Upper lobe of right lung (tissue), 1 donor: ENCODE measurements around the gene UGCG. TPM values are rescaled to one million over a fixed set of nuclear protein-coding genes. Genes with fewer than 3 reads are reported as not detected.

Experiments
- ATAC-seq: fragments of 200-7000 bp; cut with Tn5 transposase; one replicate; pipeline ENCODE4 v1.9.1; 2020; ENCODE audit warnings: mild to moderate bottlenecking, moderate library complexity
- DNase-seq: peaks from one replicate; pipeline ENCODE4 v3.0.0-alpha.2; 2020
- H3K27ac ChIP-seq: fragments of 200-600 bp; one replicate; pipeline ENCODE4 v1.8.0; 2022
- H3K27me3 ChIP-seq: fragments of 200-600 bp; one replicate; pipeline ENCODE4 v1.8.0; 2022; ENCODE audit warnings: mild to moderate bottlenecking
- H3K36me3 ChIP-seq: fragments of 200-600 bp; one replicate; pipeline ENCODE4 v1.8.0; 2022
- H3K4me1 ChIP-seq: fragments of 200-600 bp; one replicate; pipeline ENCODE4 v1.8.0; 2022
- H3K4me3 ChIP-seq: fragments of 200-600 bp; one replicate; pipeline ENCODE4 v1.8.0; 2022; ENCODE audit warnings: mild to moderate bottlenecking
- H3K9me3 ChIP-seq: fragments of 200-600 bp; one replicate; pipeline ENCODE4 v1.8.0; 2022
- intact Hi-C: fragments of 100-400 bp; cut with DNase I; formaldehyde crosslinking; loops from one replicate; pipeline ENCODE4 v1.11.0; 2022
- microRNA-seq: library from miRNA; unstranded; fragments of <30 nt; microRNA quantifications from one replicate; pipeline ENCODE4 v1.2.0, GENCODE V29; 2020; ENCODE audit warnings: borderline microRNAs expressed
- total RNA-seq: library from RNA; stranded (reverse); fragmentation: NEBNext Ultra II Directional; extraction: Animal tissue kit (Norgen Biotek cat#: 25700); gene quantifications from one replicate; pipeline ENCODE4 v1.2.1, GENCODE V29; 2021
- TF ChIP-seq, protein P1 (sequence below): fragments of 200-600 bp; IDR thresholded peaks from one replicate; pipeline ENCODE4 v1.8.0; 2022; ENCODE audit warnings: antibody characterized with exemption
- donor health status: DM: no; HTN: yes; CAD: no; lungs with severe emphysema.

UGCG gene
- total RNA-seq, 1 donor from 2014 or later: 50.7 TPM

DNA sequence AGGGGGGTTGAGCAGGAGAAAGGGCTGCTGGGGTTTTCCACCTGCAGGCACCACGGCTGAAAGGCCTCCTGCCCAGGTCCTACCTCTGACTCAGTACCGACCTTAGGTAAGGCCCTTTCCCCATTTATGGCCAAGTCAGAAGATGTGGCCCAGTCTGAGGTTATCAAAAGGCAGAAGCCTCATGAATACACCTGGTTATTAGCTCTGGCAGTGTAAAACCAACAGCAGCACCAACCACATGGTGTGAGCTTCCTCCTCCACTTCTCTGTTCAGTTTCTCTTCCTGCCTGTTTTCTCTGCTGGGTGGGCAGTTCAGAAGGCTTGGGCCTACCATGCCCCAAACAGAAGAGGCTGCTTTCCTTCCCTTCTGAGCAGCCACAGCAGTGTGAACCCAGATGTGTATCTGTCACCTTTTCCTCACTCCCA, 86.9 kb downstream of the UGCG start:
- TF ChIP-seq, protein P1, sequence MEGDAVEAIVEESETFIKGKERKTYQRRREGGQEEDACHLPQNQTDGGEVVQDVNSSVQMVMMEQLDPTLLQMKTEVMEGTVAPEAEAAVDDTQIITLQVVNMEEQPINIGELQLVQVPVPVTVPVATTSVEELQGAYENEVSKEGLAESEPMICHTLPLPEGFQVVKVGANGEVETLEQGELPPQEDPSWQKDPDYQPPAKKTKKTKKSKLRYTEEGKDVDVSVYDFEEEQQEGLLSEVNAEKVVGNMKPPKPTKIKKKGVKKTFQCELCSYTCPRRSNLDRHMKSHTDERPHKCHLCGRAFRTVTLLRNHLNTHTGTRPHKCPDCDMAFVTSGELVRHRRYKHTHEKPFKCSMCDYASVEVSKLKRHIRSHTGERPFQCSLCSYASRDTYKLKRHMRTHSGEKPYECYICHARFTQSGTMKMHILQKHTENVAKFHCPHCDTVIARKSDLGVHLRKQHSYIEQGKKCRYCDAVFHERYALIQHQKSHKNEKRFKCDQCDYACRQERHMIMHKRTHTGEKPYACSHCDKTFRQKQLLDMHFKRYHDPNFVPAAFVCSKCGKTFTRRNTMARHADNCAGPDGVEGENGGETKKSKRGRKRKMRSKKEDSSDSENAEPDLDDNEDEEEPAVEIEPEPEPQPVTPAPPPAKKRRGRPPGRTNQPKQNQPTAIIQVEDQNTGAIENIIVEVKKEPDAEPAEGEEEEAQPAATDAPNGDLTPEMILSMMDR: no peak

DNA sequence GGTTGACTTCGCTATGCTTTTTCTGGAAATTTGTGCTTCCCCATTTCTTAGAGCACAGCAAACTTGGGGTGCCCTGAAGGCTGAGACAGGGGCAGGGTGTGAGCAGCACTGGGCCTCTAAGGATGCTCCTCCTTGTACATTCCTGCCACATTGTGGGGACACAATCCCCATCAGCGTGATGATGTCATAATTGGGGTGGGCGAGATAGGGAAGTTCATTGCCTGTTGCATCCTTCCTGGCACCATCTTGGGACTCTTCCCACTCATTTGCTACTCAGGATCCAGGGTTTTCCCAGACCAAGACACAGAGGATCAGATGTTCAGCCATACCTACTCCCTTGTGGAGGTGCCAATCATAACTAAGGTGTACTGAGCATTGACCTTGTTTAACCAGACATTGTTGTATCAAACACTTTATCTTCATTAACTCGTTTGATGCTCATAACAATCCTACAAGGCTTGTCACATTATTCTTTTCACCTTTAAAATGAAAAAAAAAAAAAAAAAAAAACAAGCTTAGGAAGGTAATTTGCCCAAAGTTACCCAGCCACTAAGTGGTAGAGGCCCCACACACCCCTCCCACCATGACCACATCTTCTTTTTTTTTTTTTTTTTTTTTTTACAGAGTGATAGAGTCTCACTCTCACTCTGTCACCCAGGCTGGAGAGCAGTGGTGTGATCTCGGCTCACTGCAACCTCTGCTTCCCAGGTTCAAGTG, 87.6 kb downstream of the UGCG start:
- Histone ChIP-seq H3K4me1 (peaks cover 10% of the 10 kb centered on the region), H3K27ac (no peak overlapping the region), H3K36me3 (no peaks in the 10 kb centered on the region), H3K4me3 (no peak overlapping the region), H3K9me3 (no peaks in the 10 kb centered on the region), H3K27me3 (no peaks in the 10 kb centered on the region)
- DNase-seq (peak; percentile 17), ATAC-seq (no peak)
- intact Hi-C loops: no loop called here
- TF ChIP-seq, protein P1: no peak

More for the DNA sequence above, 86.9 kb downstream of the UGCG start:
- intact Hi-C loops: no loop called here
- no peaks in the 10 kb centered on the region for H3K9me3 ChIP-seq
- no peaks in the 10 kb centered on the region for H3K27me3 ChIP-seq
- no peak for DNase-seq
- no peak overlapping the region for H3K27ac ChIP-seq
- H3K4me1 ChIP-seq: peaks cover 10% of the 10 kb centered on the region
- peak; percentile 56 for ATAC-seq
- no peak overlapping the region for H3K4me3 ChIP-seq
- H3K36me3 ChIP-seq: no peaks in the 10 kb centered on the region

Small RNA genes lying within 50 kb of the gene (microRNA-seq; reads per million reads assigned to microRNA genes)
- not detected for gene MIR4668

Other genes with a start within 250 kb of the UGCG start
- gene GNG10, start 235.2 kb upstream of the UGCG start, total RNA-seq: 33.4 TPM
- not detected for gene SHOC1, start 101.9 kb upstream of the UGCG start, total RNA-seq